Measurements from ENCODE around the gene CCDC81.
"Not testable (repeated sequence)": the region's sequence is repeated elsewhere in the genome, so short reads cannot be mapped to it uniquely, and the experiment has no call there.

CCDC81 gene
- total RNA-seq, result 0.94 reads per million

GRCh38 chr11:86374586-86374985 is at the start of gene CCDC81:
CCDC81 (plus strand) TSS chr11:86374887; CDS start chr11:86375164, 277 bp downstream.
- DNase-seq, result no peak

GRCh38 chr11:86335131-86335767 is 39.4 kb upstream of the CCDC81 start:
- no peak for DNase-seq

GRCh38 chr11:86337227-86337626 is 37.5 kb upstream of the CCDC81 start:
- DNase-seq, result no peak

GRCh38 chr11:86341382-86341781 is 33.3 kb upstream of the CCDC81 start:
- DNase-seq, result no peak

- no peak for DNase-seq
These were observed 28.2 kb upstream of the CCDC81 start for GRCh38 chr11:86346513-86346912.

GRCh38 chr11:86355256-86355655 is 19.4 kb upstream of the CCDC81 start:
- no peak for DNase-seq

- not testable (repeated sequence) for DNase-seq
These were observed 17.3 kb upstream of the CCDC81 start for GRCh38 chr11:86357412-86357811.

GRCh38 chr11:86358720-86359119 is 16.0 kb upstream of the CCDC81 start:
- DNase-seq, result no peak

GRCh38 chr11:86360775-86361395 is 13.8 kb upstream of the CCDC81 start:
- no peak for DNase-seq

GRCh38 chr11:86363424-86363823 is 11.3 kb upstream of the CCDC81 start:
- DNase-seq, result no peak

- DNase-seq, result no peak
These were observed 9.1 kb upstream of the CCDC81 start for GRCh38 chr11:86365546-86365945.

- no peak for DNase-seq
These were observed 5.0 kb upstream of the CCDC81 start for GRCh38 chr11:86369668-86370067.

GRCh38 chr11:86370171-86370570 is 4.5 kb upstream of the CCDC81 start:
- no peak for DNase-seq

GRCh38 chr11:86370922-86371594 is 3.6 kb upstream of the CCDC81 start:
- no peak for DNase-seq

- no peak for DNase-seq
These were observed 2.6 kb upstream of the CCDC81 start for GRCh38 chr11:86372041-86372440.

GRCh38 chr11:86372586-86372985 is 2.1 kb upstream of the CCDC81 start:
- no peak for DNase-seq

- DNase-seq, result no peak
These were observed 618 bp upstream of the CCDC81 start for GRCh38 chr11:86374069-86374468.

GRCh38 chr11:86377972-86378371 is 3.3 kb downstream of the CCDC81 start:
- no peak for DNase-seq

- no peak for DNase-seq
These were observed 5.8 kb downstream of the CCDC81 start for GRCh38 chr11:86380295-86381059.

GRCh38 chr11:86383041-86383955 is 8.6 kb downstream of the CCDC81 start:
- no peak for DNase-seq

GRCh38 chr11:86386283-86386682 is 11.6 kb downstream of the CCDC81 start:
- DNase-seq, result no peak

GRCh38 chr11:86386746-86387145 is 12.1 kb downstream of the CCDC81 start:
- no peak for DNase-seq
